Gastroesophageal sphincter (tissue), 3 donors: ENCODE results near the gene TMEM222.

Experiments
- EP300 ChIP-seq: sonication (generic); formaldehyde crosslinking; IDR thresholded peaks from one replicate; pipeline ENCODE4 v1.6.1; 2017; ENCODE audit warnings: antibody characterized with exemption, mild to moderate bottlenecking
- POLR2A ChIP-seq, 2 donors: fragments of 450-650 bp; IDR thresholded peaks; one replicate each; pipeline ENCODE4 v1.6.1; 2017; ENCODE audit warnings: antibody characterized with exemption in 2 of 2, mild to moderate bottlenecking in 2 of 2, moderate library complexity in 1 of 2
- TF ChIP-seq, protein P1 (sequence below), 4 experiments: fragments of 200-600 bp in 2 of 4; fragments of 450-650 bp in 2 of 4; sonication (generic) in 1 of 4; IDR thresholded peaks; one replicate each; pipeline ENCODE4 v1.5.1; 2017 to 2019; ENCODE audit warnings: antibody characterized with exemption in 4 of 4, mild to moderate bottlenecking in 2 of 4, moderate library complexity in 2 of 4

GRCh38 chr1:27367160-27367650, 45.2 kb downstream of the TMEM222 start:
- TF ChIP-seq, protein P1, sequence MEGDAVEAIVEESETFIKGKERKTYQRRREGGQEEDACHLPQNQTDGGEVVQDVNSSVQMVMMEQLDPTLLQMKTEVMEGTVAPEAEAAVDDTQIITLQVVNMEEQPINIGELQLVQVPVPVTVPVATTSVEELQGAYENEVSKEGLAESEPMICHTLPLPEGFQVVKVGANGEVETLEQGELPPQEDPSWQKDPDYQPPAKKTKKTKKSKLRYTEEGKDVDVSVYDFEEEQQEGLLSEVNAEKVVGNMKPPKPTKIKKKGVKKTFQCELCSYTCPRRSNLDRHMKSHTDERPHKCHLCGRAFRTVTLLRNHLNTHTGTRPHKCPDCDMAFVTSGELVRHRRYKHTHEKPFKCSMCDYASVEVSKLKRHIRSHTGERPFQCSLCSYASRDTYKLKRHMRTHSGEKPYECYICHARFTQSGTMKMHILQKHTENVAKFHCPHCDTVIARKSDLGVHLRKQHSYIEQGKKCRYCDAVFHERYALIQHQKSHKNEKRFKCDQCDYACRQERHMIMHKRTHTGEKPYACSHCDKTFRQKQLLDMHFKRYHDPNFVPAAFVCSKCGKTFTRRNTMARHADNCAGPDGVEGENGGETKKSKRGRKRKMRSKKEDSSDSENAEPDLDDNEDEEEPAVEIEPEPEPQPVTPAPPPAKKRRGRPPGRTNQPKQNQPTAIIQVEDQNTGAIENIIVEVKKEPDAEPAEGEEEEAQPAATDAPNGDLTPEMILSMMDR (IDR thresholded peaks at IDR 0.05), result no peak
- TF ChIP-seq POLR2A (IDR thresholded peaks at IDR 0.05) (no peak), EP300 (no peak)
